Hematopoietic multipotent progenitor cell treated with erythropoietin and hydrocortisone succinate and interleukin-3 and kit ligand, for 8 days (in vitro differentiated cells): ENCODE results near the gene LMBR1.
"Not testable (repeated sequence)": the region's sequence is repeated elsewhere in the genome, so short reads cannot be mapped to it uniquely, and the experiment has no call there.

Experiments used
- DNase-seq: peaks from one replicate; pipeline ENCODE4 v3.0.0-alpha.2; 2015

Gene LMBR1

DNA sequence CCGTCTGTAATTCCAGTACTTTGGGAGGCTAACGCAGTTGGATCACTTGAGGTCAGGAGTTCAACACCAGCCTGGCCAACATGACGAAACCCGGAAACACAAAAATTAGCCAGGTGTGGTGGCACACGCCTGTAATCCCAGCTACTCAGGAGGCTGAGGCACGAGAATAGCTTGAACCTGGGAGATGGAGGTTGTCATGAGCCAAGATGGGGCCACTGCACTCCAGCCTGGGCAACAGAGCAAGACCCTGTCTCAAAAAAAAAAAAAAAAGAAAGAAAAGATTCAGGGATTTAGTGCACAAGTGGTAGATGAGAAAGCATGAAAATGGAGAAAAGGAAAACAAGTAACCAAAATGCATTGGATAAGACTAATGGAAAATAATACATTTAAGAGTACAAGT lies 49.4 kb downstream of the LMBR1 start:
- not testable (repeated sequence) for DNase-seq

DNA sequence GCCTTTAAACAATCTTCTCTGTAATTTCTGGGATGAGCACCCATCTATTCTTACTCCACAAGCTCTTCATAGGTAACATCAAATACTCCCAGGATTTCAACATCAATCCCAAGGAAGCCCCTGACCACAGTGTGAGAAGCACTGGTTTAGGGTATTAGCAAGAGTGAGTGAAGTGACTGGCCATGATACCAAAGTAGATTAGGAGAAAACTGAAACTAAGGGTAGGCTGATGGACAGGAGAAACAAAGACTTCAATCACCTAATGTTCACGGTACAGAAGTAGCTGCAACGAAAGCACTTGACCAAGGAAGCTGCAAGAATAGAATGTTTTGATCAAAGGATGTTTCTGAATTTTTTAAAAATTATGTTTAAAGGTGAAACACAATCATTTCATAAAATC lies 49.8 kb downstream of the LMBR1 start:
- DNase-seq = no peak

DNA sequence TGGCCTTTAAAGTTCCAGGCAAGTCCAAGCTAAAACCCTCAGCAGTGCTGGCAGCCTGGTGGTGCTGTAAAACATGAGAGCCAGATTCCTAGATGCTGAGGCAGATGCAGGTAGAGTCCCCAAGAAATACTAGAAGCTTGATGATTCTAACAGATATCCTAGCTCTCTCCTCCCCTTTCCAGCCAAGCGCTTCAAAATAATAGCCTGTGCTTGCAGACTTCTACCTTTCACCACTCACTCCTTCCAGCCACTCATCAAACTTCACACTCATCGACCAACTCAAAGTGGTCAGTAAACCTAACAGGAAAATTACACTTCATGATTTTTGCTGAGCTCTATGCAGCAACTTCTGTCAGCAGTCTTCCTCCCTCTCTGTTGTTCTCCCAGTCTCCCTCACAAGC lies 50.2 kb downstream of the LMBR1 start:
- DNase-seq = peak; percentile 49

DNA sequence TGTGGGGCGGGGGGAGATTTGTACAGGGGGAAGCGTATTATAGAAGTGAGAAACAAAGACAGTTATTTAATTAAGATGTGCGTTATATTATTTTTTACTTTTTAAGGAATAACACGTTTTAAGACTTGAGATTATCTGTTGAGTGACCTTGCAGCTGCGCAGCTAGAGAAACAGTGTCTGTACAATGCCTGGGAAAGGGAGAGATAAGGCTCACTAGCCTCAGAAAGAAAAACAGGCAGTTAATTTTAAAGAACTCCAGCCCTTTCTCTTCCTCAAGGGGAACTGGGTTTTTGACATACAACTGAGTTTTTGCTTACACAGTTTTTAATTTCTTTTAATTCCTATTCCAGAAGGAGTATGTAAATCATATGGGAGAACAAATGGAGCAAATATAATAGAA lies 50.7 kb downstream of the LMBR1 start:
- DNase-seq = peak; percentile 77

- no peak for DNase-seq
These were observed 51.5 kb downstream of the LMBR1 start for GRCh38 chr7:156841497-156841896.

- DNase-seq = no peak
These were observed 52.8 kb downstream of the LMBR1 start for GRCh38 chr7:156840134-156840533.

DNA sequence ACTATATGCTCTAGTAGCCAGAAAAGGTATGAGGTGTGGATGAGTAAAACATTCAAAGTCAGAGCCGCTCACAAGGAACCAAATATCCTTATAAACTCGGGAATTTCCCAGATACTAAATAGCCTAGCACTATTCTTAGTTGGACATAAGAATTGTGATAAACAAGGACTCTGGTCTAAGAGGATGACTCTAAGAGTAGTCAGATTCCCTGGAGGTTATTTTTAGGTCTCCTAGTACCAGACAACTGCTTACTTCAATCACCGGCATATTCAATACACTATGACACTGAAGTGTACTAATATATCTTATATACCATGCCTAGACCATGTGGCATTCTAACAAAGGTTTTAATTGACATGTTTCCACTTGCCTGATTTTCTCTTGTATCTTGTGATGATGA lies 56.5 kb downstream of the LMBR1 start:
- DNase-seq = no peak

GRCh38 chr7:156834462-156834861 lies 58.5 kb downstream of the LMBR1 start:
- no peak for DNase-seq

DNA sequence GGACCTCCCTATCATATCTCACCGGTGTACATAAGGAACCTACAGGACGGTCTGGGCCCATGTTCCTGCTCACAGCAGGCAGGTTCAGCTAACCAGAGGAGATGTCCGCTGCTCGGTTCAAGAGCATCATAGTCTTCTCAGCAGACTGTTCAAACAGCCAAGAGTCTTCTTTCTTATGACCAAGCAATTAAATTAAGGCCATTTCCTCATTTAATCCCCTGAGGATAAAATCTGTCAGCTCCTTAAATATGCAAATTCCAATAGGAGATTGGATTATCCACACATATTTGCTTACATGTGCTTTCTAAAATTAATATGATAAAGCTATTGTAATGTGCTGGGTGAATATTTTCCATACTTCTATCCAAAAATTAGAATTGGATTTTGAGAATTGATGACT lies 59.7 kb downstream of the LMBR1 start:
- DNase-seq = no peak

- DNase-seq = no peak
These were observed 60.6 kb downstream of the LMBR1 start for GRCh38 chr7:156832195-156832877.

DNA sequence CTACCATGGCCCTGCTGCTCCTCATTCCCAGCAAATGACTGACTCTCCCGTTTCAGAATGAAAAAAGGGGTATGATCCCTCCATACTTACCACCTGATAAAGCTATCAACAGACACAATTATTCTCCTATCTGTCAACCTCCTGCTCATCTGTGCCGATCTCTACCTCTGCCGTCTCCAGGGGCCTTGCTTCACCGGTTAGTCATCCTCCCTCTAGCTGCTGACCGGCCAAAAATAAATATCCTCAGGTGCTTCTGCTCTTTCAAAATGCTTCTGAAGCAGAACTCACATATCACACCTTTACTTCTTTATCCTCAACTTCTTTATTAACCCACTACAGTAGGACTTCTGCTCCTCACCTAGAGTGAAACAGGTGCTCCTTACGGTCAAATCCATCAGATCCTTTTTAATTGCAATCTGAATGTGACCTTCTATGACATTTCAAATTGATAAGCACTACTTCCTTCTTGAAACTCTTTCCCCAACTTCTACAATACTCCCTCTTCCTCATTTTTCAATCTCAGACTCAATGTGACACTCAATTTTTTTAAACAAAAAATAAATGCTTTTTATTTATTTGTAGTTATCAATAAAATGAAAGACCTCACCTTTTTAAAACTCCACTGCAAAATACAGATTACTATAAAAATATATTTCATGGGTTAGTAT lies 63.2 kb downstream of the LMBR1 start:
- DNase-seq = no peak

GRCh38 chr7:156827587-156828203 lies 65.3 kb downstream of the LMBR1 start:
- DNase-seq = peak; percentile 43

DNA sequence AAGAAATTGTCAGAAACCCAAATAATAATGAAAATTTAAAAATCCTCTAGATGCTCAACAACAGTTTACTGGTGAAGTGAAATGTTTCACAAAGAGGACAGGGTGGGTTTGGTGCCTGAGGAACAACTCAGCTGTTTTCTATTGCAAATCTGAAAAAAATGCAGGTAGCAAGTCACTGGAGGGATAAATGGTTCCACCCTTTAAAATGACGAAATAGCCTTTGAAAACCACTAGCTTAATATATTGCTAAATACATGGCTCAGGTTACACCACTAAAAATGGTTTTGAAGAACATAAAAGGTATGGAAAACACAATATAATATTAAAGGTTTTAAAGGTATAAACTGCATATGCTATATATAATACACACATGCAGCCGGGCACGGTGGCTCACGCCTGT lies 69.5 kb downstream of the LMBR1 start:
- DNase-seq = no peak

GRCh38 chr7:156820445-156821063 lies 72.4 kb downstream of the LMBR1 start:
- DNase-seq = peak; percentile 24

DNA sequence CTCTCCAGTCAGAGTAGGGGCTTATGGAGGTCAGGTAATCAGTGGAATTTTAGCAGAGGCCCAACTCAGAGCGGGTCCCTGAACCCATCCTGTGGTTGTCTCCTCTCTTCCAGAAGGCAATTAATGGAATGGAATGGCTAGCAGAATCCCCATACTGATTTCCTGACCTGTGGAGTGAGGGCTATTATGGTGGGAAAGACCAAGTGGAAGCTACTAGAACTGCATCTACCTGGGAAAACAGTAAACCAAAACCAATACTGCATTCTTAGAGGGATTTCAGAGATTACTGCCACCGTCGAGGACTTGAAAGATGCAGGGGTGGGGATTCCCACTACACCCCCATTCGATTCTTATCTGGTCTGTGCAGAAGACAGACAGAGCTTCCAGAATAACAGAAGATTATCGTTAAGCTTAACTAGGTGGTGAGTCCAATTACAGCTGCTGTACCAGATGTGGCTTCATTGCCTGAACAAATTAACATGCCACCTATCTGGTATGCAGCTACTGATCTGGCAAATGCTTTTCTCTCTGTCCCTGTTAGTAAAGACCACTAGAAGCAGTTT lies 73.2 kb downstream of the LMBR1 start:
- DNase-seq = peak; percentile 82

GRCh38 chr7:156818133-156818532 lies 74.8 kb downstream of the LMBR1 start:
- DNase-seq = no peak

DNA sequence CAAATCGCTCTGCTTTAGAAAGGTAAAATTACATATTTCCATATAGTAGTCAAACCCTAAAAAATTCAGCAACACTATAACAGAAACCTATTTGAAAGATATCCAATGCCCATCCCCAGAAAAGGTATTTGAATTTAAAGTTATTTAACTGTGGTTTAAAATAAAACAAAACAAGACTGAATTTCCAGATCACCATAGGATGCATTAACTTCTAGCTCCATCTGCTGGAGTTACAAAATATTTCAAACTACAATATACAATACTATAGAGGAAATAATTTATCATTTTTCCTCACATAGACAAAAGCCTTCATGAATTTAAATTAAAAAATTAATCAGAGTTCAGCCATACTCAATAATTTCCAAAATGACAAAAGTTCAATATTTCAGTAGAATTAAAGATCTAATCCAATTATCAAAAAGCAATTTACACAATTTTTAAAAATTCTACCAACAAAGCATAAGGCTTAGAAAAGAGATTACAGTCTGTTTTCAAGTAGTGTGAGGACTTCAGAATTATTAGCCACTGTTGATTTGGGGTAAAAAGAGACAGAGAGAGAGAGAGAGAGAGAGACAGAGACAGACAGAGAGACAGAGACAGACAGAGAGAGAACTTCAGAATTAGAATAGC lies 75.9 kb downstream of the LMBR1 start:
- DNase-seq = peak; percentile 50

- DNase-seq = no peak
These were observed 81.3 kb downstream of the LMBR1 start for GRCh38 chr7:156811706-156812105.

DNA sequence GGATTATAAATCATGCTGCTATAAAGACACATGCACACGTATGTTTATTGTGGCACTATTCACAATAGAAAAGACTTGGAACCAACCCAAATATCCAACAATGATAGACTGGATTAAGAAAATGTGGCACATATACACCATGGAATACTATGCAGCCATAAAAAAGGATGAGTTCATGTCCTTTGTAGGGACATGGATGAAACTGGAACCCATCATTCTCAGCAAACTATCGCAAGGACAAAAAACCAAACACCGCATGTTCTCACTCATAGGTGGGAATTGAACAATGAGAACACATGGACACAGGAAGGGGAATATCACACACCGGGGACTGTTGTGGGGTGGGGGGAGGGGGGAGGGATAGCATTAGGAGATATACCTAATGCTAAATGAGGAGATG lies 89.3 kb downstream of the LMBR1 start:
- DNase-seq = not testable (repeated sequence)

DNA sequence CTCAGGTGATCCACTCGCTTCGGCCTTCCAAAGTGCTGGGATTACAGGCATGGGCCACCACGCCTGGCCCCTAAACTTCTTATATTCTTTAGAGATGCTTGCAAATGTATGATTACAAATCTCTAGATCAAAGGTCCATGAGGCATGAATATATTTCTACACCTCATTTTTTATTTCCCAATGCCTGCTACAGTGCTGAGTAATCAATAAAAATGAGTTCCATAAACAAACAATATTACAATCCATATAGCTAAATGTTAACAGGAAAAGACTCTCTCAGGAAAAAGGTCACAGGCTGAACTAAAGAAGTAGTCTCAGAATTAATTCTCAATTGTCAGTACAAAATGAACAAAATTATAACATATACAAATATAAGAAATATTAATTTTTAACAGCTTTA lies 90.8 kb downstream of the LMBR1 start:
- DNase-seq = no peak

DNA sequence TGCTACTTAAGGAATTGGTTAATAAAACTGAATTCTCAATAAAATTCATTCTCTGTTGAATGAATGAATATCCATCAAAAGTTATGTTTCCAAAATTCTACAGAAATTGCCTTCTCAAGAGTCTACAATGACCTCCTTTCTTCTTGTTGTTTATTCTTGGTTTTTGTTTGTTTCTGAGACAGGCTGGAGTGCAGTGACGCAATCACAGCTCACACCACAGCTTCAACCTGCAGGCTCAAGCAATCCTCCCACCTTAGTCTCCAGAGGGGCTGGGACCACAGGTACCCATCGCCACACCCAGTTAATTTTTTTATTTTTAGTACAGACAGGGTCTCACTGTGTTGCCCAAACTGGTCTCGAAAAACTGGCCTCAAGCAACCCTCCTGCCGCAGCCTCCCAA lies 97.6 kb downstream of the LMBR1 start:
- DNase-seq = no peak

DNA sequence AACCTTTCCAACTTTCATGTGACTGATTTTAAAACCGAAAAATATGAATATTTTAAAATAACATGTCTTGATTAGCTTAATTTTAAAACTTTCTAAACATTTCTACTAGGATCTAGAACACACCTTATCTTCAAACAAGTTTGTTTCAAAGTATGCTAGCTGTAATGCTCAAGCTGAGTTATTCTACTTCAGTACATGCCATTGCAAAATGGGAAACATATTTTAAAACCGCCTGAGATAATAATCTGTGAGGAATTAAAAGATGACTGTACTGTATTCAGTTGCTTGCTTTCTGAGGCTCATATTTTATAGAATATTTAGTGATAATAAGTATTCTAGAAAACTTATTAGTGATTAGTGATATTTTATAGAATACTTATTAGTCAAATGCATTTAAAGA lies 99.6 kb downstream of the LMBR1 start:
- no peak for DNase-seq

- DNase-seq = no peak
These were observed 100.4 kb downstream of the LMBR1 start for GRCh38 chr7:156792611-156793010.
